Motor neuron (in vitro differentiated cells): ENCODE results near the gene ROM1. TPM values are rescaled to one million over a fixed set of nuclear protein-coding genes. Genes with fewer than 3 reads are reported as not detected.
"Not testable (repeated sequence)": the region's sequence is repeated elsewhere in the genome, so short reads cannot be mapped to it uniquely, and the experiment has no call there.

ENCODE experiments used
- ATAC-seq, 8 experiments: fragments of 200-7000 bp; cut with Tn5 transposase; replicated peaks in 6 of 8; 2 replicates each; pipeline ENCODE4 v1.8.0; 2021; ENCODE audit warnings: mild to moderate bottlenecking in 8 of 8, moderate library complexity in 8 of 8
- H3K27ac ChIP-seq, 2 donors: fragments of 250-450 bp; sonication (Bioruptor Pico); 2 replicates each; pipeline ENCODE4 v1.9.0; 2021; ENCODE audit warnings: antibody characterized with exemption in 2 of 2, mild to moderate bottlenecking in 2 of 2, moderate library complexity in 1 of 2
- H3K4me1 ChIP-seq, 2 donors: fragments of 250-450 bp; sonication (Bioruptor Pico); replicated peaks in 1 of 2; 2 replicates each; pipeline ENCODE4 v1.6.1; 2021; ENCODE audit warnings: antibody characterized with exemption in 2 of 2, mild to moderate bottlenecking in 2 of 2, moderate library complexity in 1 of 2
- H3K4me3 ChIP-seq, 5 donors: fragments of 250-450 bp; sonication (Bioruptor Pico); 2 replicates each; pipeline ENCODE4 v1.9.0; 2021; ENCODE audit warnings: antibody characterized with exemption in 5 of 5, mild to moderate bottlenecking in 5 of 5, moderate library complexity in 4 of 5
- WGBS, 10 experiments: fragments of 450-650 bp; shearing (Covaris generic); methylation state at CpG; one replicate each; pipeline ENCODE4 v1.0.0; 2022; 5-methylcytosine and 5-hydroxymethylcytosine counted together
- in situ Hi-C, 9 experiments: fragments of 400-800 bp; cut with MboI; loops; one replicate each; pipeline ENCODE4 v1.15.0; 2021; ENCODE audit warnings: low sequenced_read_pairs in 9 of 9, low pct_unique_long_range_greater_than_20kb in 2 of 9; ENCODE audit not compliant: unreplicated experiment in 9 of 9
- total RNA-seq, 8 experiments: library from RNA; unstranded; fragments of 300-600 nt; gene quantifications; 2 replicates each; pipeline versions ENCODE4 v1.2.3 to v1.2.4, GENCODE V29; 2022

Gene ROM1
- total RNA-seq, 8 experiments from 2014 or later, result 0.49 to 14.5 (median 4.8) TPM

DNA sequence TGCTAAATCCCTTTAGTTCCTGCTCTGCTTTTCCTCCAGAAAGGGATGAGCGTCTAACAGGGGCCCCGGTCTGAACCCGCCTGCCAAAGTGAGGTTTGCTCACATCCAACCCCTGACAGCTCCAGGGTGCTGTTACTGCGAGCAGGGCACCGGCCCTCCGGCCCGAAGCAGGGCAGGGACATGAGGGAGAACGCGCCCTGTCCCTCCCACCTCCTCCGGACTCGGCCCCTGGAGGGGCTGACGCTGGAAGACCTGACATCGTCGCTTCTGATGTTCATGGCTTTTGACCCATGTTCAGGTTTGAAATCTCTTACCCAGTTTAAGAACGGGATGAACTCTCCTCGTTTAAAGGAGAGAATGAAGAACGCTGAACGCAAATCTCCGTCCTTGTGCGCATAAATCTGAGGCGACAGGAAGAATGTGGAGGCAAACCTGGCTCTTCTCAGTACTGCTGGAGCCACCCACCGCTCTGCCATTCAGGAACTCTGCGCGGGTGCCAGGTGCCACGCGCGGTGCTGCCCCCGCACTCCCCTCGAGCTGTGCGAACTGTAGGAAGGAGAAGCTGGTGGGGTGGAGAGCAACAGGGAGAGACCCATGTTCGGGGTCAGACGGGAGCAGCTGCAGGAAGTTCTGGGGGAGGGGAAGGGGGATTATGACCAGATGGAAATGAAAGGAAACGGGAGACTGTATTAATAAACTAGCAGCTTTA is 38.5 kb upstream of the ROM1 start:
- peaks cover 15 to 19% of the 10 kb centered on the region in 2 donors for H3K4me1 ChIP-seq
- WGBS, 10 experiments, result 0 to 6% (median 3%) methylated on average over 2 to 26 of the region's 33 CpGs; no CpG with 5 or more reads in 5 of the 10 experiments
- H3K27ac ChIP-seq, result peak overlapping the region; percentile 93 to 96
- in situ Hi-C loops, result loop anchor here in 3 of 9 experiments (25.0 kb wide), 2 partner anchors 162 to 187 kb away; partner anchors contain the start of gene SCGB1A1 (in 1 of the 3)
- ATAC-seq, result peak; percentile 37 to 56 (median 48)
- peak overlapping the region; percentile 39 to 45 (median 43) for H3K4me3 ChIP-seq

DNA sequence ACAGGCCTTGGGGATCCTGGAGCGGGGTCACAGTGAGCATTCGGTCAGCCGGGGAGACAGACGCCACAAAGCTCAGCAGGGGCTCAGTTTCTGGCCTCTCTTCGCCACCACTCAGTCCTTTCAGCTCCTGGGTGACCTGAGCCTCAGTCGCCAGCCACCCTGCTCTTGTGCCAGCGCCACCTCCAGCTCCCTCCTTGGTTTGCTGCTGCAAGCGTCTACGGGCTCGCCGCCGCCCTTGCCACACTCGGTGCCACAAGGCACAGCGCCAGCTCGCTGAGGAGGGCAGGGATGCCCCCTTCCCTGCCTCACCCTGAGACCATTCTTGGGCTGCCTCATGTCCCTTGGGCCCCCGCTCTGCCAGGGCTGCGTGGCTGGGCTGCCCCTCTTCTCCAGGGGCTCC is 37.9 kb upstream of the ROM1 start:
- in situ Hi-C loops, result loop anchor here in 1 of 9 experiments (25.0 kb wide), 1 partner anchor 188 kb away; no protein-coding TSS in a partner anchor
- H3K4me3 ChIP-seq, result peak overlapping the region; percentile 39 to 45 (median 43)
- H3K27ac ChIP-seq, result peak overlapping the region; percentile 93 to 96
- peaks cover 15 to 19% of the 10 kb centered on the region in 2 donors for H3K4me1 ChIP-seq
- ATAC-seq, result no peak
- WGBS, 10 experiments, result 0 to 92% (median 76%) methylated on average over 2 to 5 of the region's 17 CpGs; no CpG with 5 or more reads in 7 of the 10 experiments

DNA sequence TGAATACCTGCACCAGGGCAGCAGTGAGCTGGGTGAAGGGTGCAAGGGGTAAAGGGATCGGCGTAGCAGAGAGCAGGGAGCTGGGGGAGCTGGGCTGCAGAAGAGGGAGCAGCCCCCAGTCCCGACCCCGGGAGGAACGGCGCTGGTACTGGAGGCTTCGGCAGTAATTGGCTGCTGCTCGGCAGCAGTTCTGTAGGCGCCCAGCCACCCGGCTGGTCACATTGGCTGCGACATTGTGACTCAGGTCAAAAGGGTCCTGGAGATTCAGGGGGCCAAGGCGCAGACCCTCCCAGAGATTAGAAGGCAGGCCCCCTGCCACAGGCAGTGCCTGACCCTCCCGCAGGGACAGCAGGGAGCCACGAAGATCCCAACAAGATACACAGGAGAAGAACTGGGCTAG is 37.2 kb upstream of the ROM1 start:
- Histone ChIP-seq H3K27ac (peak overlapping the region in 1 of 2 donors; percentile 93), H3K4me1 (peaks cover 15 to 19% of the 10 kb centered on the region in 2 donors), H3K4me3 (no peak overlapping the region)
- WGBS, 10 experiments, result 80 to 100% (median 91%) methylated on average over 1 to 7 of the region's 14 CpGs; no CpG with 5 or more reads in 6 of the 10 experiments
- in situ Hi-C loops, result loop anchor here in 1 of 9 experiments (25.0 kb wide), 1 partner anchor 189 kb away; no protein-coding TSS in a partner anchor
- no peak for ATAC-seq

DNA sequence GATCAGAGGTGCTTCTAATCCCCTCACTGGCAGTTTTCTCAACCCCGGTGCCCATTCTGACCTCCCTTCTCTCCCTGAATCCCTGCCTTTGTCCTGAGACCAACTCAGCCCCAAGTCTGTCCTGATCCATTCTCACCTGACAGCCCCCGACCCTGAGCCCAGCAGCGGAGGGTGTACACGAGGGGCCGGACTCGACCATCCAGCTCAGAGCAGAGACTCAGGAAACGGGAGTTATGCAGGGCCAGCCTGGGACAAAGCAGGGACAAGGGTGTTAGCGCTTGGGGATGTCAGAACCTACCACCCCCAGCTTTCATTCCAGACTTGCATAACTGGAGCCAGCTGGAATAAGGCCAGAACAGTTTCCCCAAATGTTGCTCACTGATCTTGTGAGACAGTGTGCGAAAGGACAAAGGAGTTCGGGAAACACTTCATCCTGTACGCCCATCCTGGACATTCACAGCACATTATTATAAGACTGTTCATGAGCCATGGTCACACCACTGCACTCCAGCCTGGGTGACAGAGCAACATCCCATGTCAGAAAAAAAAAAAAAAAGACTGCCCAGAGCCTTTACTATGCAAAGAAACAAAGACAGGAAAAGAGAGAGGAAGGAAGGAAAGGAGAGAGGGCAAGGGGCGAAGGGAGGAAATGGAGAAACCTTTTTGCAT is 35.9 kb upstream of the ROM1 start:
- WGBS, 10 experiments, result 50 to 100% (median 92%) methylated on average over 1 to 7 of the region's 12 CpGs; no CpG with 5 or more reads in 1 of the 10 experiments
- in situ Hi-C loops, result loop anchor here in 1 of 9 experiments (25.0 kb wide), 1 partner anchor 190 kb away; no protein-coding TSS in a partner anchor
- ATAC-seq, result no peak
- no peak overlapping the region for H3K4me3 ChIP-seq
- no peak overlapping the region for H3K27ac ChIP-seq
- peaks cover 15 to 17% of the 10 kb centered on the region in 2 donors for H3K4me1 ChIP-seq

DNA sequence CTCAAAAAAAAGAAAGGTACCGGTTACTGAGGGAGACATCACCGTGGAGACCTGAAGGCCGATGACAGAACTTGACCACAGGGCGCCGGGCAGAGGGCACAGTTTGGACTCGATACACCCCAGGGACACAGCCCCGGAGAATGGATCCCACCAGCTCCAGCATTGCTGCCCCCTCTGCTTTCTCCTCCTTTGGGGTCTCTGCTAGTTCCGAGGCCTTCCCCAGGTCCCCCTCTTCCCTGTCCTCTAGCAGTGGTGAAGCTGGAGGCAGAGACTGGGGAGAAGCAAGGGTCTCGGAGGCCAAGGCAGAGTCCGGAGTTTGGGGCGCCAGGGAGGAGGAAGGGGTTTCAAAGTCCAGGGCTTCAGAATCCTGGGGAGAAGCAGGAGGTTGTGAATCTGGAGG is 34.5 kb upstream of the ROM1 start:
- in situ Hi-C loops, result loop anchor here in 1 of 9 experiments (25.0 kb wide), 1 partner anchor 191 kb away; no protein-coding TSS in a partner anchor
- 80 to 100% (median 94%) methylated on average over 1 to 4 of the region's 11 CpGs; no CpG with 5 or more reads in 6 of the 10 experiments for WGBS, 10 experiments
- H3K4me1 ChIP-seq, result peaks cover 10 to 12% of the 10 kb centered on the region in 2 donors
- H3K4me3 ChIP-seq, result no peak overlapping the region
- no peak overlapping the region for H3K27ac ChIP-seq
- ATAC-seq, result no peak

DNA sequence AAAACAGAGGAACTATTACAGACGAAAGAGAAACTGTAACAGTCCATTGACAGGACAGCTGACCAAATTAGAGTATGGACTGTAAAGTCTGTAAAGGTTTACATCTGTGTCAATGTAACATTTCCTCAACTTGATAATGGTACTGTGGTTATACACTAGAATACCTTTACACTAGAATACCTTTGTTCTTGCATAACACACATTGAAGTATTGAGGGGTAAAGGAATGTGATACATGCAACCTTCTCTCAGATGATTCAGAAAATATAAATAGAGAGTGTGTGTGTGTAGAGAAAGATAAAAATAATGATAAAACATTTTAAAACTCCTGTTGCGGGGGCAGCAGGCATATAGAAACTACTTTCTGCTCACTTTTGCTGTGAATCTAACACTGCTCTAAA is 33.8 kb upstream of the ROM1 start:
- no peak overlapping the region for H3K27ac ChIP-seq
- H3K4me1 ChIP-seq, result peaks cover 10 to 12% of the 10 kb centered on the region in 2 donors
- 72 to 100% (median 100%) methylated on average over 1 to 2 of the region's 2 CpGs; no CpG with 5 or more reads in 3 of the 10 experiments for WGBS, 10 experiments
- no peak for ATAC-seq
- no peak overlapping the region for H3K4me3 ChIP-seq
- in situ Hi-C loops, result loop anchor here in 1 of 9 experiments (25.0 kb wide), 1 partner anchor 192 kb away; no protein-coding TSS in a partner anchor

DNA sequence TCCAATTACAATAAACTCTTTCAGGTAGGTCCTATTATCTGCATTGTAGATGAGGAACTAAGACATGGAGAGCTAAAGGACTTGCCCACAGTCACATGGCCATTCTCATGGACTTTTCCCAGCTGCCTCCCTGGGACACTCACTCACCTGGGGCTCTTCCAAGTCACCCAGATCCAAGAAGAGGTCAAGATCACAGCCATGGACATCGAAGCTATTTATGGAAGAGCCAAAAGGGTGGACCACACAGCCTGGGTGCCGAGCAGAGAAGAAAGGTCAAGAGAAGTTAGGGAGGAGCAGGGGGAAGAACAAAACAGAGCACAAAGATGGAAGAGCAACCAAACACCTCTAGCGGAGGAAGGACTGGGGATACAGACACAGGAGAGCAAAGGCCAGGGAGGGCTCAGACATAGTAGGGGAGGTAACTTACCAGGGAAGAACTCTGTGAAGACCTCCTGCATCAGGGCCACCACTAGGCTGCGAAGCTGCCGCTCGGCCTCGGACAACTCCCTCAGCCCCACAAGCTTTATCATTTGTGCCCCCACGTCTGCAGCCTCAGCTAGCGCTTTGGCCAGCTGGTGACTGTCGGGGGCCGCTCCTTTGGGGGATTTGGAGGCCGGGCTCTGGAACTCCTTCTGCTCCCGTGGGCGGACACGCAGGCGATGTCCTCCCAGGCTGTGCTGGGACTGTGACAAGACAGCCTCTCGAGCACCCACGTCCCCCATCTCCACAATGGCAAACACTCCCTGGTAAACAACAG is 31.9 kb upstream of the ROM1 start:
- H3K27ac ChIP-seq, result no peak overlapping the region
- H3K4me3 ChIP-seq, result no peak overlapping the region
- in situ Hi-C loops, result loop anchor here in 1 of 9 experiments (25.0 kb wide), 1 partner anchor 194 kb away; no protein-coding TSS in a partner anchor
- ATAC-seq, result no peak
- no peaks in the 10 kb centered on the region for H3K4me1 ChIP-seq
- WGBS, 10 experiments, result 80 to 100% (median 96%) methylated on average over 1 to 6 of the region's 18 CpGs; no CpG with 5 or more reads in 3 of the 10 experiments

DNA sequence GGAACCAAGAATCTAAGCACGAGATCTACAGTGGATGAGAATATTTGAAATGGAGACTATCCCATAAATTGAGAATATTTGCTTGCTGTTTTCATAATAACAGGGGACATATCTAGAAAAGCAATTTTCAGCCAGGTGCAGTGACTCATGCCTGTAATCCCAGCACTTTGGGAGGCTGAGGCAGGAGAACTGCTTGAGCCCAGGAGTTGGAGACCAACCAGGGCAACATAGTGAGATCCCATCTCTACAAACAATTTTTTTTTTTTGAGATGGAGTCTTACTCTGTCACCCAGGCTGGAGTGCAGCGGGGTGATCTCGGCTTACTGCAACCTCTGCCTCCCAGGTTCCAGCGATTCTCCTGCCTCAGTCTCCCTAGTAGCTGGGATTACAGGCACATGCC is 31.3 kb upstream of the ROM1 start:
- WGBS, 10 experiments, result 95 to 100% (median 100%) methylated on average over 1 to 4 of the region's 4 CpGs; no CpG with 5 or more reads in 5 of the 10 experiments
- H3K4me3 ChIP-seq, H3K4me1 ChIP-seq, ATAC-seq, H3K27ac ChIP-seq: not testable (repeated sequence)
- in situ Hi-C loops, result loop anchor here in 1 of 9 experiments (25.0 kb wide), 1 partner anchor 194 kb away; no protein-coding TSS in a partner anchor

DNA sequence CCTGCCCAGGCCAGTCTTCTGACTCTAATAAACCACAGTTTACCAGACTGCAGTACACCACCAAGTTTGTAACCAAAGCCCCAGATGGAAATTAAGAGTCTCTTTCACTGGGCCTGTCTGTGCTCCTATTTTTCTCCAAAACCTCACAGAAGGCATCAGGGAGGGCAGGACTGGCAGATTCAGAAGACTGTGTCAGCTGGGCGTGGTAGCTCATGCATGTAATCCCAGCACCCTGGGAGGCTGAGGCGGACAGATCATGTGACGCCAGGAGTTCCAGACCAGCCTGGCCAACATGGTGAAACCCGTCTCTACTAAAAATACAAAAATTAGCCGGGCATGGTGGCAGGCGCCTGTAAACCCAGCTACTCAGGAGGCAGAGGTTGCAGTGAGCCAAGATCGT is 27.7 kb upstream of the ROM1 start:
- H3K4me3 ChIP-seq, H3K27ac ChIP-seq, H3K4me1 ChIP-seq: not testable (repeated sequence)
- in situ Hi-C loops, result loop anchor here in 1 of 9 experiments (25.0 kb wide), 1 partner anchor 198 kb away; no protein-coding TSS in a partner anchor
- 80% methylated on average over 5 of the region's 7 CpGs; no CpG with 5 or more reads in 9 of the 10 experiments for WGBS, 10 experiments
- peak in 3 of 8 experiments; percentile 30 to 68 (median 65) for ATAC-seq

DNA sequence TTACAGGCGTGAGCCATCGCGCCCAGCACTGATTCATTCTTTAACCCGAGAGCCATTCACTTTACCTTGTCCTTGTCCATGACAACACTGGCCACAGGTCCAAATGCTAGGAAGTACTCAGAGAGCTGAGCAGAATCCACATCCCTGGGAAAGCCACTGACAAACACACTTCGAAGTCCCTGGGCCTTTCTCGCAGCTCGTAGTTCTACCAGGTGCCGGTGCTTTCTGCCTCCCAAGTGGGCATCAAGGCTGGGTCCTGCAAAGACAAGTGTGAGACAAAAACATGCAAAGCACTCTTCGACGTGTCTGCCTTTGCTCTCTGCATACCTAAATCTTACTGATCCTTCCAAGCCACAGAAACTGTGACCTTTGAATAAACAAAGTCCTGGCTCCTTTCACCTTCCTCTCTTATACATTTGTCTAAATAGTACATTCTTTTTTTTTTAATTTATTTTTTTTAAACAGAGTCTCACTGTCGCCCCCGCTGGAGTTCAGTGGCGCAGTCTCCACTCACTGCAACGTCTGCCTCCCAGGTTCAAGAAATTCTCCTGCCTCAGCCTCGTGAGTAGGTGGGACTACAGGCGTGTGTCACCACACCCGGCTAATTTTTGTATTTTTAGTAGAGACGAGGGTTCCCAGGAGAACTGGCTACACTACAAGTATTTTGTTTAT is 24.0 kb upstream of the ROM1 start:
- WGBS, 10 experiments, result 12 to 89% (median 65%) methylated on average over 1 to 12 of the region's 18 CpGs
- in situ Hi-C loops, result loop anchor here in 1 of 9 experiments (25.0 kb wide), 1 partner anchor 202 kb away; no protein-coding TSS in a partner anchor
- no peak overlapping the region for H3K4me3 ChIP-seq
- H3K27ac ChIP-seq, result no peak overlapping the region
- H3K4me1 ChIP-seq, result peaks cover 16 to 23% of the 10 kb centered on the region in 2 donors
- ATAC-seq, result no peak

DNA sequence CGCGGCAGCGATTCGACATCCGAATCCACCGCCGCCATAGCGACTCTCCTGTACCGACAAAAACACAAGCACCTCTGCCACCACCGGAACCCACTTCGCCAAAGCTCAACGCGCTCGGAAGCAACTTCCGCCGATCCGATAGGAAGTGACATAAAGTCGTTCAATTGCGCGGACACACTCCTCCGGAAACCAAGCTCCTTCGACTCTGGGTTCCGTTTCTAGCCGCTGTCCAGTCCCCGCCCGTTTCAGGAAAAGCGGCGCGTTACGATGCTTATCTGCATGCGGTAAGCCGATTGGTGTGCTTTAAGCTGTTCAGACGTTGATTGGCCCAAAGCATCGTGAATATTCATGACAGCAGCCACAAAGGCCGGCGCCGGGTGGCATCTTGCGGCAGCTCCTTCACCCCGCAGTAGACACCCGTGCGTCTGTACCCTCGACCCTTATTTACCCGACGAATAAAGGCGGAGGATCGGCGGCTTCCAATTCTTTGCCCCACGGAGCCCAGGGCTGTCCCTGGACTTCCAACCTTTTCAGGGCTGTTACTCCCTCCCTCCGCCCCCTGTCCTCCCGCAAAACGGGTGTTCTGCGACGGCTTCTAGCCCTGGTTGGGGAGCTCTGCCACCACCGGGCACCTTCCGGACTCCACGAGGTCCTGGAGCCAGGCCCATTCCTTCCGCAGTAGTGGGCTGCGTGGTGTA is 21.5 kb upstream of the ROM1 start, which contains the start of gene TUT1:
Gene TUT1, minus strand, starts transcription at position 76 of the 698 bp plus-strand sequence. Its CDS starts 38 bp downstream, at position 38.
- H3K27ac ChIP-seq, result peak within 1 kb of the TSS; percentile 93 to 95
- peak; percentile 87 to 93 (median 92) for ATAC-seq
- WGBS, 10 experiments, result 0 to 7% (median 0%) methylated on average over 3 to 18 of the region's 58 CpGs; no CpG with 5 or more reads in 3 of the 10 experiments

More for the DNA sequence above, 21.5 kb upstream of the ROM1 start, which contains the start of gene TUT1:
- Histone ChIP-seq H3K4me1 (peaks cover 16 to 23% of the 10 kb centered on the region in 2 donors), H3K4me3 (peak within 1 kb of the TSS; percentile 60 to 87 (median 80))
- in situ Hi-C loops, result loop anchor here in 1 of 9 experiments (25.0 kb wide), 1 partner anchor 204 kb away; no protein-coding TSS in a partner anchor
